A673 (cell line): ENCODE results near the gene MAGI1.

Source experiments
- EZH2 ChIP-seq: fragments of 200-600 bp; sonication (generic); IDR thresholded peaks from 2 replicates; pipeline ENCODE4 v1.6.1; 2017; ENCODE audit warnings: borderline replicate concordance, low read depth, mild to moderate bottlenecking, mixed read lengths, antibody characterized with exemption, low read length; ENCODE audit not compliant: poor library complexity, severe bottlenecking
- TF ChIP-seq, protein P1 (sequence below): fragments of 300-800, 200-600 bp; sonication (generic); conservative IDR thresholded peaks from 2 replicates; pipeline ENCODE4 v1.5.1; 2017; ENCODE audit warnings: low read depth, mild to moderate bottlenecking, antibody characterized with exemption, low read length, moderate library complexity, mixed read lengths

DNA sequence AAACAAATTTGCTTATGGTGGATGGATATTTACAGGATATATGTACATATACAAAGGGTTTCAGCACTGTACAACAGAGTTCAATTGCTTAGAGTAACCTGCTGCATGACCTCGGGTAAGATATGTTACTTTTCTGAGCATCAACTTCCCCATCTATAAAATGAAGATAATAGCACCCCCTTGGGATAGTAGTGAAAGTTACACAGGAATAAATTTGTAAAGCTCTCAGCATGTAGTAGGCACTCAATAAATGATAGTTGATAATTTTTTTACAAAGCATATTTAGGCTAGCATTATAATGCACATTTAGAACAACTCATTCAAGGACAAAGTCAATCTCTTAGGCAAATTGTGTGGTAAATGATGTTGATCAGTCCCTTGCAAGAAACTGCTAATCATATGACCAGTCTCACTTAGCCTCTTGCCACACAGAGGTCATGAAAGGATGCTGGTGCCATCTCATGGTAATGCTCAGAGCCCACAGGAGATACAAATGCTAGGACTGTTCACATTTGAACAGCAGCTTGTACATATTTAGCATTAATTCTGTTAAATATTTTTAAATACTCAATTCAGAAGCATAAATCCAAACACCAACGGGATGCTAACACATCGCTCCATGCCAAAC is 123.9 kb downstream of the MAGI1 start:
- TF ChIP-seq, protein P1, sequence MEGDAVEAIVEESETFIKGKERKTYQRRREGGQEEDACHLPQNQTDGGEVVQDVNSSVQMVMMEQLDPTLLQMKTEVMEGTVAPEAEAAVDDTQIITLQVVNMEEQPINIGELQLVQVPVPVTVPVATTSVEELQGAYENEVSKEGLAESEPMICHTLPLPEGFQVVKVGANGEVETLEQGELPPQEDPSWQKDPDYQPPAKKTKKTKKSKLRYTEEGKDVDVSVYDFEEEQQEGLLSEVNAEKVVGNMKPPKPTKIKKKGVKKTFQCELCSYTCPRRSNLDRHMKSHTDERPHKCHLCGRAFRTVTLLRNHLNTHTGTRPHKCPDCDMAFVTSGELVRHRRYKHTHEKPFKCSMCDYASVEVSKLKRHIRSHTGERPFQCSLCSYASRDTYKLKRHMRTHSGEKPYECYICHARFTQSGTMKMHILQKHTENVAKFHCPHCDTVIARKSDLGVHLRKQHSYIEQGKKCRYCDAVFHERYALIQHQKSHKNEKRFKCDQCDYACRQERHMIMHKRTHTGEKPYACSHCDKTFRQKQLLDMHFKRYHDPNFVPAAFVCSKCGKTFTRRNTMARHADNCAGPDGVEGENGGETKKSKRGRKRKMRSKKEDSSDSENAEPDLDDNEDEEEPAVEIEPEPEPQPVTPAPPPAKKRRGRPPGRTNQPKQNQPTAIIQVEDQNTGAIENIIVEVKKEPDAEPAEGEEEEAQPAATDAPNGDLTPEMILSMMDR = peak; percentile 32; the same call in 1 of the 2 replicates
- TF ChIP-seq EZH2 = no peak
